GM18951 (cell line): ENCODE results near the gene MYCN.

ENCODE experiments used
- POLR2A ChIP-seq: IDR thresholded peaks from 4 replicates; pipeline ENCODE4 v1.6.1; 2011; ENCODE audit warnings: mild to moderate bottlenecking; ENCODE audit not compliant: insufficient read length, insufficient read depth; ENCODE audit errors: extremely low read depth
- in situ Hi-C: fragments of 300-500 bp; cut with MboI; formaldehyde crosslinking; loops from one replicate; pipeline ENCODE4 v1.12.0; 2022; ENCODE audit warnings: low sequenced_read_pairs, mixed read lengths, inconsistent platforms; ENCODE audit not compliant: unreplicated experiment

The MYCN gene

DNA sequence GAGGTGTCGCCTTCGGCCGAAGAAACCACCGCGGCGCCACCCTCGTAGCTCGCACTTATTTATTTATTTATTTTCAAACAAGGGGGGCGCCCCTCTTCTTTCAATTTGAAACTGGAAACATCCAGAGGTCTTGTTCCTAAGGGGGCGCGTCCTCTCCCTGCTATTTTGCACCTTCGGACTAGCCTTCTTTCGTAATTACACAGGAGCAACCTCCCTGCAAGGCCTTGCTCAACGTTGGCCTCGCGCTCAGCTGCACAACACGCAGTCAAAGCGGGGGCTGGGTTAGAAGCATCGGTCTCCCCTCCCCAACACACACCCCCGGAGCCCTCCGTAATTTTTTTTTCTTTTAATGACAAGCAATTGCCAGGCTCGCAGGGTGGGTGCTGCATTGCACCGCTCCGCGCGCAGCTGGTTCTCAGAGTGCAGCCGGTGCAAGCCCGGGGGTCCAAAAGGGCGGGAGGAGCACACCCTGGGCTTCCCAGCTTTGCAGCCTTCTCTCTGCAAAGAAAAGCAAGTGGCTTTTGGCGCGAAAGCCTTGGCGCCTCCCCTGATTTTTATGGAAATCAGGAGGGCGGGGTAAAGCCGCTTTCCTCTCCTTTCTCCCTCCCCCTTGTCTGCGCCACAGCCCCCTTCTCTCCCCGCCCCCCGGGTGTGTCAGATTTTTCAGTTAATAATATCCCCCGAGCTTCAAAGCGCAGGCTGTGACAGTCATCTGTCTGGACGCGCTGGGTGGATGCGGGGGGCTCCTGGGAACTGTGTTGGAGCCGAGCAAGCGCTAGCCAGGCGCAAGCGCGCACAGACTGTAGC, at the start of gene MYCN:
Gene MYCN (plus strand): TSS at position 697 of the 807 bp plus-strand sequence. CDS start 1,515 bp downstream, outside the sequence.
- in situ Hi-C loops = loop anchor here (25.0 kb wide), 1 partner anchor 347 kb away; no protein-coding TSS in a partner anchor
- no peak for TF ChIP-seq POLR2A

DNA sequence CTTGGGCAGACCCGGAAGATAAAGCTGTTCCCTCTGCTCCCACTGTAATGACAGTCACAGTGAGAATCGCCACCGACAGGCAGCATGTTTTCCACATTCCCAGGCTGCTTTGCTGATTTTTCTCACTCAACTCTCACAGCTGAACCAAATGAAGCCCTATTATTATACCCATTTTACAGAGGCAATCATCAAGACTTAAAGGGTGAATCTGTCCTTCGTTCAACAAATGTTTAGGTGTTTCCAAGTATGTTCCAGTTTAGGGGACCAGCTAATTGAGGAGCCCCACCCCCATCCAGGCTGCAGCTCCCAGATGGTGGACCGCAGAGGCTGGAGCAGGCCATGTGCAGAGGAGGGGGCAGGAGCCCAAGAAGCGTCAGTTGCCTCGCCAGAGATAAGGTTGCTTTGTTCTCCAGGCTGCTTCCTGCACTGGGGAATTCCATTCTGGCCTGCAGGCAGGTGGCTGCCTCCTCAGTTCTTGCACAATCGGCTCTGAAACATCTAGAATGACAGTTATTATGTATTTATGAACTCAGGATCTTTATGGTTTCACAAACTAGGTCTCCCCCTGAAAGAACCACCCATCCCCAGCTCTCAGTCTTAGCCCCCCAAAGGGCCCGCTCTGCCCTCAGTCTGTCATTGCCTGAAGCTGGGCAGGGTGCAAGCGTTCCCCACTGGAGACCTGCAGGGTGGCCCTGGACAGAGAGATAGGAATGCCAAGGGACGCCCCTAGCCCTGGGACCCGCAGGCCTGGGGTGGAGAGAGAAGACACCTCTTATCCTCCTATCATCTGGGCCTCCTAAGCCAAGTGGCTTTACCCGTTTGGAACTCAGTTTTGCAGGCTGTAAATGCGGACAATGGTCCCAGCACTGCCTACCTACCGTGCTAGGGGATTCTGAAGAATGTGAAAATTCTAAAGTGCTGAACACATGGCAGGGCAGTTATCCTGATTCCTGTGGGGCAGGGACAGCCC, 49.1 kb upstream of the MYCN start:
- TF ChIP-seq POLR2A = no peak
- in situ Hi-C loops = no loop called here

DNA sequence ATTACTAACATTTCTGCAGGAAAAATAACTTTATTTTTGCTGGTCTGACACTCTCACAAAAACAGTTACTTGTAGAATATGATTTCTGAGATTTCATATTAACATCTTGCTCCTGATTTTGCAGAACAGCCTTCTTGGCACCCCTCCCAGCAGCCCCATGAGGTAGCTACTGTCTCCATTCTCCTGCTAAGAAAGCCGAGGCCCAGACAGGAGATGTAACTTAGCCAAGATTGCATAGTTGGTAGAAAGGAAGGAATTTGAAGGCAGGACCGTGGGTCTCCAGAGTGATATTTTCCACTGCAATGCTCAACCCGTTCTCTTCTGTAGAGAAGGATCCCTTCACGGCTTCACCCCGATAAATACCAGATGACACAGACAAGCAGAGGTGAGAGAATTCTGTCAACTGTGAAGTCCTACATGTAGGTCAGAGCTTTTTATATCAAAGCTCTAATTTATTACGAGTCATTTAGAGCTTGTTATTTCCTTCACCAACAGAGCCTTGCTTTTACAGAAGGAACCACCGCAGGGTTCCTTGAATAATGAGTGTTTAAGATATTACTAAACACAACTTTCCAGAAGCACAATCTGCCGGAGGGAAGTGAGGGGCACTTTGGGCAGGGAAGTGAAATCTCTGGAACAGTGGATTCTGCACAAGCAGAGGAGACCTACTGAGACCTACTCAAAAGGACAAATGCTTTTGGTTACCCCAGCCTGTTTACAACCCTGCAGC, 48.0 kb upstream of the MYCN start:
- TF ChIP-seq POLR2A = no peak
- in situ Hi-C loops = no loop called here

DNA sequence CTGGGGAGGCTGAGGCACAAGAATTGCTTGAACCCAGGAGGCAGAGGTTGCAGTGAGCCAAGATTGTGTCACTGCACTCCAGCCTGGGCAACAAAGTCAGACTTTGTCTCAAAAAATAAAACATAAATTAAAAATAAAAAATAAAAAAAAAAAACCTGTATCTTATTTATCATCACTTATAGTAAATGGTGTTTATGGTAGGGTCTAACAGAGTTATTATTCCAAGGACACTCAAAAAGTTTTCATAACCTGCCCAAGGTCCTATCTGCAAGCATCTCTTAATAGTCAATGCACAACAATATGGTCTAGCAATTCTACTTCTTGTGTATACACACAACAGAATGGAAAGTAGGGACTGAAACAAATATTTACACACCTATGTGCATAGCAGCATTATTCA, 47.3 kb upstream of the MYCN start:
- TF ChIP-seq POLR2A = no peak
- in situ Hi-C loops = no loop called here

DNA sequence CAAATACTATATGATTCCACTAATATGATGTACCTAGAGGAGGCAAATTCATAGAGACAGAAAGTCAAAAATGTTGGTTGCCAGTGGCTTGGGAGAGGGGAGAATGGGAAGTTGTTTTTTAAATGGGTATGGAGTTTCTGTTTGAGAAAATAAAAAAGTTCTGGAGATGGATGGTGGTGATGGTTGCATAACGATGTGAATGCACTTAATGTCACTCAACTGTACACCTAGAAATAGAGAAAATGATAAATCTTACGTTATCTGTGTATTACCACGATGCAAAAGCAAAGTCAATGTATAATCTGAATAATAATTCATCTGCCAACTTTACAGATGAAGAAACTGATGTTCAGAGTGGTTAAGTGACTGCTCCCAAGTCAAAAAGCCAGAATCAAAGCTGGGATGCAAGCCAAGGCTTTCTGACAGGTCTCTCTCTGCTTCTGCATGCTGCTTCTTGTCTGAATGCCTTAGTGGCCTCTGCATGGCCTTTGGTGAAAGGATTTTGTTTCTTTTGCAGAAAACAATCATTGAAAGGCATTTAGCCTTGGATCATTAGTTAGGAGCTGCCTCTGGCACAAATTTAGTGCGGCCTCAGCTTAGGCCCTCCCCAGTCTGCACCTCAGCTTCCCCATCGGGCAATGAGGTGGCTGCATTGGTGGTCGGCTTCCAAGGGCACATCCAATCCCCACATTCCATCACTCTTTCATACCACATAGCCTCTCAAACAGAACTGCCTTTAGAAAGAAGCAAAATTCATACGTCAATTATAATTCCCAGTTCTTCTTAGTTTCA, 46.5 kb upstream of the MYCN start:
- TF ChIP-seq POLR2A = no peak
- in situ Hi-C loops = no loop called here

DNA sequence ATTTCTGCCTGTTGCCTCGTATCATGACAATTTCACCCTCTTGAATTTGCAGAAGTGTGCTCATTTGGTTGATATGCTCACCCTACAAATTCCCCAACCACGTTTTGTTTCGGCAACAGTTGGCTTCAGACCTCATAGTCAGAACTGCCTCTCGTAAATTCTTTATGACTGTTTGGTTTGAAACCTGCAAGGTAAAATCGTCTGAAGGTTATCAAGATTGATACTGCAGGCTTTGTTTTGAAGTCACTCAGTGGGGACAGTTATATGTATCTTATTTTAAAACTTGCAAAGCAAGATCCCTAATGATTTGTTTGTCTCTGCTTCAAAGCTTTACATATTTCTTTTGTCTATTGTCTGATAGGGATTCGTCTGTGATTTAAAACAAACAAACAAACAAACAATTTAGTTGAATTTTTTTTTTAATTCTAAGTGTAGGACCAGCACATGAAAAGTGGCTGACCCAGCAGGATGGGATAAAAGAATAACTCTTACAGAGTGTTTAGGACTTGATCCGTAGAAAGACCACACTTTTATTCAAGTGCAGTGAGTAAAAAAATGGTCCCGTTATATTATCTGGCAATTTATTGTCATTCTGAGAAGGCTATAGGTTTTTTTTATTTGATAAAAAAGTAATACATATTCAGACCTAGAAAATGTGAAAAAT, 45.7 kb upstream of the MYCN start:
- in situ Hi-C loops = no loop called here
- no peak for TF ChIP-seq POLR2A

DNA sequence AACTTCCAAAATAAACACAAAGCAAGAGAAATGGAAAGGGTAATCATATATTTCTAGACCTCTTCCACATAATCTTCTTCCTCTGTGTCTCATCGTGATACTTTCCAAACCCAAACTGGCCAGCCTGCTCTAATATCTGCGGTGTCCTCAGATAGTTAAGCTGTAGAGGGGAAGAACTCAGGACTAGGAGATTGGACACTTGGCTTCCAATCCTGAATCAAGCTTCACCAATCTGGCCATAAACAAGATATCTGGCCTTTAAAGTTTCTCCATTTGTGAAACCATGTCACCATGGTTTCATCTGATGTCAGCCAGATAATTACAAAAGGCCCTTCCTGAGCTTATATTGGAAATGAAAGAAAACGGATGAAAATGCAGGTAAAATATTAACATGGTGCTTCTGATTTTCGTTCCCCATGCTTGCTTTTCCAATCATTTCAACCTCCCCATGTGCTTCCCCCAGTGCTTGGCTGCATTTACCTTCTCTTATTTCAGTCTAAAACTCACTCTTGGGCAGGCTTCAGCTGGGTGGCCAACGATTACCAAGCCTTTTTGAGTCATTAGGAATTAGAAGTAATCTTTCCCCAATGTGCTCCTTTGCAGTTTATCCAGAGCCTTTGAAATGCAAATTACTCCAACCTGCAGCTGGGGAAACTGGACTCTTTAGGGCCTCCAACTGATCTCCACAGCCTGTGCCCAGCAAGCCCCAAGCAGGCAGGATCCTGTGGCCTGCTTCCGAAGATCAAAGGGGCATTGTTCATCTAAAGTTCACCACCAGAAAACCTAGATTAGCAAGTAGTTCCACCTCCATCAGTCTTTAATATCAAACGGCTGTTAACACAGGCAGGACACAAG, 44.5 kb upstream of the MYCN start:
- no peak for TF ChIP-seq POLR2A
- in situ Hi-C loops = no loop called here

DNA sequence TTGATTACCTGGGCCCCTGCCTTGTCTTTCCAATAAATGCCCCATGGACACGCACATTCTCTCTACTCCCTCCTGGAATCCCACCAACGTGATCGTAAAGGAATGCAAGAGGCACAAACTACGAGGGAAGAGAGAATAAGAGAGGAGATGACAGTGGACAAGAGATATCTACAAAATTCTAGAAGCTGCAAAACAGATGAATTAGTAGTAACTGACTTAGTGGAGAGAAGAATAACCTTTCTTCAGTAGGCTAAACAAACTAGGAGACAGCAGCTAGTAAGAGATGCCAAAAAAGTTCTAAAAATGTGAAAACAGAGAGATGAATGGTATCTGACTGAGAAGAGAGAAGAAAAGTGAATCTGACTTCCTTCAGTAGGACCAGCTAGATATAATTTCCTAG, 43.5 kb upstream of the MYCN start:
- in situ Hi-C loops = no loop called here
- TF ChIP-seq POLR2A = no peak

DNA sequence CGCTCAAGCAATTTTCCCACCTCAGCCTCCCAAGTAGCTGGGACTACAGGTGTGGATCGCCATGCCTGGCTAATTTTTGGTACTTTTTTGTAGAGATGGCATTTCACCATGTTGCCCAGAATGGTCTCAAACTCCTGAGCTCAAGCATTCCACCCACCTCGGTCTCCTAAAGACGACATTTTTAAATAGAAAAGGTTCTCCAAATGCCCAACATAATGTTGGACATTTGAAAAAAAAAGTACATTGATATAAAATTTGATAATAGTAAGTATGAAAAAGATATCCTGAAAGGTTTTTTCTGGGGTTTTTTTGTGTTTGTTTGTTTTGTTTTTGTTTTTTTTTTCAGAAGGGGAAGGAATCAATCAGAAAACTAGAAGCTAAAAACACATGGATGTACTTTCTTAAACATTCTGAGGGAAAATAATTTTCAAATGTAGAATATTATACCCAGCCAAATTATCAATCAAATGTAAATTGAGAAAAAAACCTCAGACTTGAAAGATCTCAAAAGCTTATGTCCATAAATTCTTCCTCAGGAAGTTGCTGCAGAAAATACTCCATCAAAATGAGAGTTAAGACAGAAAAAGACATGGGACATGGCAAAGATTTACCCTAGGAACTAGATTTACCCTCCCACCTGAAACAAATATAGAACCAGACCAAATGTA, 42.8 kb upstream of the MYCN start:
- in situ Hi-C loops = no loop called here
- TF ChIP-seq POLR2A = no peak

DNA sequence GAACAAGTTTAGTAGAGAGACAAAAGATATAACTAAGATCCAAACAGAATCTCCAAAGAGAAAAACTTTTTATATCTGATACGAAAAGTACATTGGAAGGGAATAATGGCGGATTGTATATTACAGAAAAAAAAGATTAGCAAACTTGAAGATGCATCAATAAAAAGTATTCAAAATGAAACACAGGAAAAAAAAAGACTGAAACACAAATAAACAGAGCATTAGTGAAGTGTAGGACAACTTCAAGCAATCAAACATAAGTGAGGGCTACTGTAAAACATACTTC, 41.1 kb upstream of the MYCN start:
- no peak for TF ChIP-seq POLR2A

More for the DNA sequence above, 41.1 kb upstream of the MYCN start:
- in situ Hi-C loops = no loop called here
